ENCODE data around the gene ZNF708. TPM values are rescaled to one million over a fixed set of nuclear protein-coding genes. Genes with fewer than 3 reads are reported as not detected.
"Not testable (repeated sequence)": the region's sequence is repeated elsewhere in the genome, so short reads cannot be mapped to it uniquely, and the experiment has no call there.

The ZNF708 gene
- total and polyA plus RNA-seq, 2 of the 8 experiments (the other 6 are each of a cell fraction or from before 2014, with no cell fraction given), result 4.1 to 40.0 TPM

DNA sequence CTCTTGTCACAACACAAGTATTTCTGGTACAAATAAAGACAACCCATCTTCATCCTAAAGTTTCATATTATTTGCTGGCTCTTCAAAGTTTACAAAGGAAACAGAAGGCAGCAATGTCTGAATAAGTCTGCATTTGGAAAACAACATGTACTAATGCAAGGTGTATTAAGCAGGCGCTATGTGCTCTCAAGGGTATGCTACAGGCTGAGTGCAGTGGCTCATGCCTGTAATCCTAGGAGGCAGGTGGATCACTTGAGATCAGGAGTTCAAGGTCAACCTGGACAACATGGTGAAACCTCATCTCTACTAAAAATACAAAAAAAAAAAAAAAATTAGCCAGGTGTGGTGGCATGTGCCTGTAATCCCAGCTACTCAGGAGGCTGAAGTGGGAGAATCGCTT lies 16.4 kb downstream of the ZNF708 start:
- not testable (repeated sequence) for H4K5ac ChIP-seq (ENCODE audit: insufficient read length, low read depth, low read length); H3K56ac ChIP-seq (replicated peaks; ENCODE audit: insufficient read length, low read depth, low read length); DNase-seq (ENCODE audit: low read depth in 1 of 2, low spot score in 2 of 2); H3K23me2 ChIP-seq (ENCODE audit: low read depth, low read length); H3K4me2 ChIP-seq (ENCODE audit: insufficient read depth in 1 of 2, low read depth in 2 of 2, low read length in 2 of 2); H2BK120ac ChIP-seq (replicated peaks; ENCODE audit: low read depth, low read length); H3K9ac ChIP-seq (replicated peaks in 1 of 4; ENCODE audit: extremely low read depth in 1 of 4, low read depth in 3 of 4, low read length in 3 of 4); H3K36me3 ChIP-seq (ENCODE audit: control insufficient read depth in 2 of 4, insufficient read depth in 4 of 4, low read length in 3 of 4); FAIRE-seq; H3K23ac ChIP-seq (ENCODE audit: insufficient read length); H3K4ac ChIP-seq (replicated peaks; ENCODE audit: insufficient read length, low read depth, low read length); H3K79me1 ChIP-seq (ENCODE audit: low read depth, low read length); H2BK20ac ChIP-seq (ENCODE audit: low read length); H3K18ac ChIP-seq (ENCODE audit: extremely low read depth, low read length); H2BK15ac ChIP-seq (ENCODE audit: low read length); H2BK12ac ChIP-seq (ENCODE audit: low read depth, low read length); H4K91ac ChIP-seq (replicated peaks; ENCODE audit: insufficient read length, low read length); H2AFZ ChIP-seq (ENCODE audit: low read length); H4K20me1 ChIP-seq (replicated peaks in 1 of 2; ENCODE audit: control insufficient read depth in 1 of 2, insufficient read depth in 2 of 2, low read length in 2 of 2); H2AK5ac ChIP-seq (ENCODE audit: low read depth, low read length); H3K4me3 ChIP-seq (ENCODE audit: extremely low read depth in 1 of 4, insufficient read depth in 2 of 4, low read depth in 3 of 4, low read length in 4 of 4); H2BK5ac ChIP-seq (ENCODE audit: low read depth, low read length); H3K9me3 ChIP-seq (ENCODE audit: insufficient read depth in 2 of 2, low read depth in 1 of 2, low read length in 1 of 2); H3K27me3 ChIP-seq (replicated peaks in 1 of 4; ENCODE audit: control insufficient read depth in 3 of 4, extremely low read depth in 1 of 4, insufficient read depth in 3 of 4, low read length in 3 of 4); H3K14ac ChIP-seq (ENCODE audit: insufficient read length); H3K4me1 ChIP-seq (replicated peaks in 1 of 4; ENCODE audit: control insufficient read depth in 3 of 4, insufficient read depth in 4 of 4, low read length in 3 of 4); H4K8ac ChIP-seq (ENCODE audit: extremely low read depth, insufficient read depth, low read length); H3K27ac ChIP-seq (ENCODE audit: low read depth, low read length)
- ChIA-PET POLR2A (ENCODE audit: partially characterized antibody) (interaction anchor here (0.6 to 2.2 kb wide), 4 partner anchors 10 to 1909 kb away, joined by 3 to 10 read pairs (median 6); partner anchors contain the start of gene ZNF708), CTCF (ENCODE audit: partially characterized antibody) (interaction anchor here (0.6 kb wide), 1 partner anchor 18 kb away, joined by 3 read pairs; no protein-coding TSS in a partner anchor)
- peaks cover 0 to 71% of the 10 kb centered on the region in 2 experiments; a peak in 3 of 4 replicates for H3K79me2 ChIP-seq (ENCODE audit: control insufficient read depth in 1 of 2, insufficient read depth in 2 of 2, low read length in 2 of 2)
- WGBS, 2 experiments (ENCODE audit: extremely low coverage in 1 of 2, insufficient coverage in 1 of 2, insufficient read length in 1 of 2, insufficient replicate concordance in 2 of 2, low coverage in 1 of 2, low lambda C conversion rate in 2 of 2, missing lambda C conversion rate in 1 of 2), result 88% methylated on average over 2 of the region's 2 CpGs; no CpG with 5 or more reads in 1 of the 2 experiments
